ES-I3 (cell line): Measurements from ENCODE around the gene FHIT.

Source experiments
- H3K36me3 ChIP-seq: 2 replicates; pipeline ENCODE4 v1.6.1; 2013; ENCODE audit warnings: mild to moderate bottlenecking, low read length, control low read depth, moderate library complexity; ENCODE audit not compliant: insufficient read depth
- H3K4me1 ChIP-seq: 2 replicates; pipeline ENCODE4 v1.6.1; 2013; ENCODE audit warnings: mild to moderate bottlenecking, control low read depth, low read length; ENCODE audit not compliant: insufficient read depth
- H3K9ac ChIP-seq: 2 replicates; pipeline ENCODE4 v1.6.1; 2013; ENCODE audit warnings: low read depth, mild to moderate bottlenecking, low read length, moderate library complexity
- H3K9me3 ChIP-seq: 2 replicates; pipeline ENCODE4 v1.6.1; 2013; ENCODE audit warnings: mild to moderate bottlenecking, low read length, moderate library complexity; ENCODE audit not compliant: control insufficient read depth, insufficient read depth

FHIT gene

GRCh38 chr3:60788185-60788584 is 463.1 kb downstream of the FHIT start:
- Histone ChIP-seq H3K9ac (no peak overlapping the region), H3K36me3 (no peaks in the 10 kb centered on the region), H3K4me1 (no peaks in the 10 kb centered on the region), H3K9me3 (peaks cover 4% of the 10 kb centered on the region; the same call in 1 of the 2 replicates)

- Histone ChIP-seq H3K9ac (no peak overlapping the region), H3K36me3 (no peaks in the 10 kb centered on the region), H3K4me1 (no peaks in the 10 kb centered on the region), H3K9me3 (peaks cover 24% of the 10 kb centered on the region)
These were observed 469.3 kb downstream of the FHIT start for GRCh38 chr3:60781935-60782334.

GRCh38 chr3:60779637-60780036 is 471.6 kb downstream of the FHIT start:
- Histone ChIP-seq H3K4me1 (no peaks in the 10 kb centered on the region), H3K36me3 (no peaks in the 10 kb centered on the region), H3K9me3 (peaks cover 30% of the 10 kb centered on the region), H3K9ac (no peak overlapping the region)

- H3K9me3 ChIP-seq = peaks cover 21% of the 10 kb centered on the region
- H3K36me3 ChIP-seq = no peaks in the 10 kb centered on the region
- H3K4me1 ChIP-seq = peaks cover 16% of the 10 kb centered on the region
- H3K9ac ChIP-seq = no peak overlapping the region
These were observed 475.3 kb downstream of the FHIT start for GRCh38 chr3:60775985-60776384.

GRCh38 chr3:60774617-60775016 is 476.6 kb downstream of the FHIT start:
- H3K36me3 ChIP-seq = no peaks in the 10 kb centered on the region
- peaks cover 22% of the 10 kb centered on the region for H3K4me1 ChIP-seq
- H3K9me3 ChIP-seq = peaks cover 13% of the 10 kb centered on the region
- no peak overlapping the region for H3K9ac ChIP-seq

- H3K9ac ChIP-seq = no peak overlapping the region
- peaks cover 8% of the 10 kb centered on the region for H3K9me3 ChIP-seq
- no peaks in the 10 kb centered on the region for H3K36me3 ChIP-seq
These were observed 478.7 kb downstream of the FHIT start for GRCh38 chr3:60772584-60772983.

GRCh38 chr3:60771766-60772165 is 479.5 kb downstream of the FHIT start:
- Histone ChIP-seq H3K9me3 (peaks cover 8% of the 10 kb centered on the region), H3K9ac (no peak overlapping the region), H3K4me1 (peaks cover 22% of the 10 kb centered on the region), H3K36me3 (no peaks in the 10 kb centered on the region)

More at GRCh38 chr3:60772584-60772983, 478.7 kb downstream of the FHIT start:
- H3K4me1 ChIP-seq = peaks cover 22% of the 10 kb centered on the region

GRCh38 chr3:60770532-60770931 is 480.7 kb downstream of the FHIT start:
- H3K9ac ChIP-seq = no peak overlapping the region
- no peaks in the 10 kb centered on the region for H3K36me3 ChIP-seq
- peaks cover 6% of the 10 kb centered on the region for H3K9me3 ChIP-seq
- H3K4me1 ChIP-seq = peaks cover 22% of the 10 kb centered on the region

GRCh38 chr3:60767536-60767935 is 483.7 kb downstream of the FHIT start:
- Histone ChIP-seq H3K36me3 (no peaks in the 10 kb centered on the region), H3K9ac (no peak overlapping the region), H3K4me1 (peaks cover 19% of the 10 kb centered on the region), H3K9me3 (no peaks in the 10 kb centered on the region)

- no peak overlapping the region for H3K9ac ChIP-seq
- no peaks in the 10 kb centered on the region for H3K9me3 ChIP-seq
- no peaks in the 10 kb centered on the region for H3K36me3 ChIP-seq
- peaks cover 10% of the 10 kb centered on the region; the same call in 1 of the 2 replicates for H3K4me1 ChIP-seq
These were observed 485.5 kb downstream of the FHIT start for GRCh38 chr3:60765776-60766175.

GRCh38 chr3:60764870-60765269 is 486.4 kb downstream of the FHIT start:
- Histone ChIP-seq H3K36me3 (no peaks in the 10 kb centered on the region), H3K9ac (no peak overlapping the region), H3K9me3 (no peaks in the 10 kb centered on the region), H3K4me1 (peaks cover 13% of the 10 kb centered on the region; the same call in 1 of the 2 replicates)

- Histone ChIP-seq H3K9ac (no peak overlapping the region), H3K4me1 (peaks cover 16% of the 10 kb centered on the region; the same call in 1 of the 2 replicates), H3K9me3 (no peaks in the 10 kb centered on the region), H3K36me3 (no peaks in the 10 kb centered on the region)
These were observed 491.1 kb downstream of the FHIT start for GRCh38 chr3:60760145-60760544.

- no peaks in the 10 kb centered on the region for H3K9me3 ChIP-seq
- no peaks in the 10 kb centered on the region for H3K36me3 ChIP-seq
- no peak overlapping the region for H3K9ac ChIP-seq
- peaks cover 16% of the 10 kb centered on the region; the same call in 1 of the 2 replicates for H3K4me1 ChIP-seq
These were observed 491.8 kb downstream of the FHIT start for GRCh38 chr3:60759439-60759838.

- H3K9ac ChIP-seq = no peak overlapping the region
- peaks cover 16% of the 10 kb centered on the region; the same call in 1 of the 2 replicates for H3K4me1 ChIP-seq
- H3K9me3 ChIP-seq = no peaks in the 10 kb centered on the region
- no peaks in the 10 kb centered on the region for H3K36me3 ChIP-seq
These were observed 492.4 kb downstream of the FHIT start for GRCh38 chr3:60758831-60759230.

- H3K4me1 ChIP-seq = peaks cover 16% of the 10 kb centered on the region; the same call in 1 of the 2 replicates
- no peaks in the 10 kb centered on the region for H3K36me3 ChIP-seq
- H3K9ac ChIP-seq = no peak overlapping the region
- H3K9me3 ChIP-seq = no peaks in the 10 kb centered on the region
These were observed 493.1 kb downstream of the FHIT start for GRCh38 chr3:60758171-60758570.

GRCh38 chr3:60757724-60758123 is 493.5 kb downstream of the FHIT start:
- H3K9me3 ChIP-seq = no peaks in the 10 kb centered on the region
- H3K36me3 ChIP-seq = no peaks in the 10 kb centered on the region
- H3K4me1 ChIP-seq = peaks cover 16% of the 10 kb centered on the region; the same call in 1 of the 2 replicates
- no peak overlapping the region for H3K9ac ChIP-seq
